NCI-H2196 (cell line): ENCODE results near the gene PSMG4.

ENCODE experiments used
- DNase-seq: peaks from one replicate; lab custom pipeline; 2025; ENCODE audit not compliant: unreplicated experiment; lab: John Stamatoyannopoulos, UW

The PSMG4 gene

GRCh38 chr6:3258720-3259490, at the start of gene PSMG4:
PSMG4 (plus strand) TSS chr6:3258947; CDS start chr6:3259023, 76 bp downstream.
- DNase-seq = peak; percentile 90

GRCh38 chr6:3209114-3210023, 49.4 kb upstream of the PSMG4 start:
- DNase-seq = peak; percentile 40

- no peak for DNase-seq
Measured at GRCh38 chr6:3210024-3210610, 48.6 kb upstream of the PSMG4 start.

- DNase-seq = no peak
Measured at GRCh38 chr6:3211681-3212080, 47.1 kb upstream of the PSMG4 start.

GRCh38 chr6:3212261-3212660, 46.5 kb upstream of the PSMG4 start:
- no peak for DNase-seq

- DNase-seq = no peak
Measured at GRCh38 chr6:3213334-3213695, 45.4 kb upstream of the PSMG4 start.

- no peak for DNase-seq
Measured at GRCh38 chr6:3214898-3215297, 43.8 kb upstream of the PSMG4 start.

- DNase-seq = no peak
Measured at GRCh38 chr6:3217286-3217685, 41.5 kb upstream of the PSMG4 start.

- DNase-seq = no peak
Measured at GRCh38 chr6:3218266-3218665, 40.5 kb upstream of the PSMG4 start.

- no peak for DNase-seq
Measured at GRCh38 chr6:3220366-3220765, 38.4 kb upstream of the PSMG4 start.

- DNase-seq = no peak
Measured at GRCh38 chr6:3221578-3221977, 37.2 kb upstream of the PSMG4 start.

GRCh38 chr6:3222506-3223038, 36.2 kb upstream of the PSMG4 start:
- DNase-seq = peak; percentile 44

- no peak for DNase-seq
Measured at GRCh38 chr6:3226042-3226441, 32.7 kb upstream of the PSMG4 start.

- DNase-seq = peak; percentile 21
Measured at GRCh38 chr6:3226481-3227362, 32.0 kb upstream of the PSMG4 start.

- DNase-seq = peak; percentile 90
Measured at GRCh38 chr6:3227363-3228045, 31.2 kb upstream of the PSMG4 start, which contains the start of gene TUBB2B. TUBB2B (minus strand) TSS chr6:3227653; CDS start chr6:3227543, 110 bp downstream.

- DNase-seq = peak; percentile 75
Measured at GRCh38 chr6:3228046-3228671, 30.6 kb upstream of the PSMG4 start.

GRCh38 chr6:3228771-3229565, 29.8 kb upstream of the PSMG4 start:
- DNase-seq = peak; percentile 41

GRCh38 chr6:3229566-3230178, 29.1 kb upstream of the PSMG4 start:
- peak; percentile 59 for DNase-seq
